Endothelial cell of umbilical vein (primary cell): ENCODE results near the gene SFXN4. TPM values are rescaled to one million over a fixed set of nuclear protein-coding genes. Genes with fewer than 3 reads are reported as not detected.
"Not testable (repeated sequence)": the region's sequence is repeated elsewhere in the genome, so short reads cannot be mapped to it uniquely, and the experiment has no call there.

Experiments used
- BruUV-seq: library from RNA; stranded (reverse); fragments of 400-500 nt; replicated peaks from 2 replicates; lab custom pipeline; 2021; lab: Mats Ljungman, UMichigan
- CTCF ChIA-PET: fragments of 300-600, 350-600 bp; sonication (Branson Sonifier 250); formaldehyde crosslinking; loops from one replicate; lab custom pipeline; 2021; ENCODE audit warnings: antibody characterized with exemption, inconsistent platforms; lab: Charles Lee
- POLR2A ChIA-PET: fragments of 300-600, 350-600 bp; sonication (Branson Sonifier 250); formaldehyde crosslinking; loops from one replicate; lab custom pipeline; 2021; ENCODE audit warnings: antibody characterized with exemption, inconsistent platforms; lab: Charles Lee
- DNase-seq: peaks from one replicate; pipeline ENCODE4 v3.0.0-alpha.2; 2011; ENCODE audit warnings: low read depth, low spot score
- FAIRE-seq: peaks from 2 replicates; lab custom pipeline; 2011; peaks lifted over from hg19 to GRCh38; lab: Jason Lieb, UNC
- H2AFZ ChIP-seq: 2 replicates; pipeline ENCODE4 v1.6.0; 2012; ENCODE audit warnings: low read depth, low read length, control low read depth, inconsistent platforms
- H3K27ac ChIP-seq: 2 replicates; pipeline ENCODE4 v1.5.1; 2011; ENCODE audit warnings: low read depth, mild to moderate bottlenecking, control low read depth, low read length, moderate library complexity; ENCODE audit not compliant: insufficient read depth
- H3K27me3 ChIP-seq, 2 experiments: 2 replicates each; pipeline versions ENCODE4 v1.6.0 to v1.6.1; 2011; ENCODE audit warnings: low read length in 2 of 2, mixed read lengths in 1 of 2; ENCODE audit not compliant: control insufficient read depth in 2 of 2, insufficient read depth in 2 of 2
- H3K36me3 ChIP-seq, 2 experiments: 2 replicates in 1 of 2; 3 replicates in 1 of 2; pipeline ENCODE4 v1.5.1; 2011; ENCODE audit warnings: low read length in 2 of 2, mild to moderate bottlenecking in 1 of 2, moderate library complexity in 1 of 2; ENCODE audit not compliant: control insufficient read depth in 2 of 2, insufficient read depth in 2 of 2; ENCODE audit errors: extremely low read depth in 1 of 2
- H3K4me1 ChIP-seq: 3 replicates; pipeline ENCODE4 v1.5.1; 2011; ENCODE audit warnings: mild to moderate bottlenecking, low read length; ENCODE audit not compliant: control insufficient read depth, insufficient read depth; ENCODE audit errors: extremely low read depth
- H3K4me2 ChIP-seq: 2 replicates; pipeline ENCODE4 v1.6.1; 2011; ENCODE audit warnings: low read length, control low read depth, mixed read lengths; ENCODE audit not compliant: insufficient read depth
- H3K4me3 ChIP-seq, 3 experiments: fragments of 200-600 bp in 1 of 3; sonication (generic), shearing (Covaris generic) in 1 of 3; replicated peaks in 1 of 3; 2 replicates each; pipeline ENCODE4 v1.5.1; 2011 to 2016; ENCODE audit warnings: control low read depth in 3 of 3, low read length in 3 of 3, mild to moderate bottlenecking in 2 of 3, inconsistent platforms in 1 of 3, low read depth in 1 of 3, moderate library complexity in 1 of 3; ENCODE audit not compliant: insufficient read depth in 1 of 3
- H3K79me2 ChIP-seq: 2 replicates; pipeline ENCODE4 v1.6.0; 2012; ENCODE audit warnings: low read length, inconsistent platforms; ENCODE audit not compliant: control insufficient read depth, insufficient read depth
- H3K9ac ChIP-seq: replicated peaks from 2 replicates; pipeline ENCODE3; 2011; ENCODE audit warnings: low read length, control low read depth; ENCODE audit not compliant: insufficient read depth; ENCODE audit errors: extremely low read depth
- H3K9me1 ChIP-seq: replicated peaks from 3 replicates; pipeline ENCODE4 v1.6.0; 2011; ENCODE audit warnings: mild to moderate bottlenecking, low read length; ENCODE audit not compliant: control insufficient read depth, insufficient read depth; ENCODE audit errors: extremely low read depth
- H3K9me3 ChIP-seq: replicated peaks from 2 replicates; pipeline ENCODE4 v1.5.1; 2012; ENCODE audit warnings: low read length, inconsistent platforms; ENCODE audit not compliant: control insufficient read depth, insufficient read depth
- H4K20me1 ChIP-seq: replicated peaks from 2 replicates; pipeline ENCODE3; 2011; ENCODE audit warnings: mild to moderate bottlenecking, low read length; ENCODE audit not compliant: control insufficient read depth, insufficient read depth; ENCODE audit errors: extremely low read depth
- EZH2 ChIP-seq: IDR thresholded peaks from 2 replicates; pipeline ENCODE4 v1.6.1; 2012; ENCODE audit warnings: borderline replicate concordance, low read depth, mild to moderate bottlenecking, moderate library complexity, low read length, inconsistent platforms; ENCODE audit not compliant: severe bottlenecking
- FOS ChIP-seq: IDR thresholded peaks from 2 replicates; pipeline ENCODE4 v1.6.1; 2011; ENCODE audit warnings: mild to moderate bottlenecking, low read length, moderate library complexity, borderline replicate concordance; ENCODE audit not compliant: insufficient read depth
- GATA2 ChIP-seq: IDR thresholded peaks from 2 replicates; pipeline ENCODE4 v1.7.0; 2011; ENCODE audit warnings: low read depth, mild to moderate bottlenecking, moderate library complexity, mixed read lengths, low read length; ENCODE audit not compliant: insufficient read length, insufficient read depth
- JUN ChIP-seq: IDR thresholded peaks from 2 replicates; pipeline ENCODE4 v1.6.1; 2011; ENCODE audit warnings: borderline replicate concordance, low read depth; ENCODE audit not compliant: insufficient read length, insufficient read depth
- MYC ChIP-seq: IDR thresholded peaks from one replicate; pipeline ENCODE4 v1.6.1; 2011; ENCODE audit warnings: mild to moderate bottlenecking, low read depth, low read length
- POLR2A ChIP-seq: IDR thresholded peaks from 2 replicates; pipeline ENCODE4 v1.6.1; 2012; ENCODE audit warnings: low read depth, mild to moderate bottlenecking, control low read depth, low read length
- POLR2AphosphoS5 ChIP-seq: IDR thresholded peaks from 2 replicates; pipeline ENCODE4 v1.6.1; 2012; ENCODE audit warnings: low read depth, mild to moderate bottlenecking, control low read depth, low read length, moderate library complexity; ENCODE audit not compliant: insufficient read depth
- dilution Hi-C: fragments of 300-500 bp; cut with MboI; formaldehyde crosslinking; loops from one replicate; pipeline ENCODE4 v1.15.0; 2019; ENCODE audit warnings: low sequenced_read_pairs; ENCODE audit not compliant: extremely low pct_ligation_motif_present
- intact Hi-C: fragments of 100-400 bp; cut with micrococcal nuclease; formaldehyde crosslinking; loops from one replicate; pipeline ENCODE4 v1.10.0; 2022
- polyA plus RNA-seq, 4 experiments: library from polyadenylated mRNA; depleted of rRNA in 3 of 4; stranded (reverse) in 3 of 4; unstranded in 1 of 4; fragments of >200 nt; gene quantifications; 2 replicates each; pipeline versions ENCODE4 v1.2.1 to v1.2.3, GENCODE V29; 2011 to 2012; ENCODE audit warnings: missing spikeins in 1 of 4
- total RNA-seq: library from RNA; stranded (reverse); gene quantifications from 2 replicates; pipeline ENCODE4 v1.2.3, GENCODE V29; 2021
- TF ChIP-seq, protein P1 (sequence below): IDR thresholded peaks from 2 replicates; pipeline ENCODE4 v1.6.1; 2011; ENCODE audit not compliant: insufficient read depth, insufficient read length
- TF ChIP-seq, protein P2 (sequence below), 2 donors: IDR thresholded peaks; 1 replicate in 1 of 2; 2 replicates in 1 of 2; pipeline ENCODE4 v1.5.1; 2011; ENCODE audit warnings: low read length in 2 of 2, mild to moderate bottlenecking in 2 of 2, moderate library complexity in 2 of 2, control low read depth in 1 of 2, inconsistent platforms in 1 of 2, low read depth in 1 of 2; ENCODE audit not compliant: insufficient read depth in 1 of 2; ENCODE audit errors: extremely low read depth in 1 of 2

The SFXN4 gene
- total and polyA plus RNA-seq, 2 donors (not counting 3 experiments of a cell fraction or from before 2014, with no cell fraction given), result 11.1 to 14.5 TPM

DNA sequence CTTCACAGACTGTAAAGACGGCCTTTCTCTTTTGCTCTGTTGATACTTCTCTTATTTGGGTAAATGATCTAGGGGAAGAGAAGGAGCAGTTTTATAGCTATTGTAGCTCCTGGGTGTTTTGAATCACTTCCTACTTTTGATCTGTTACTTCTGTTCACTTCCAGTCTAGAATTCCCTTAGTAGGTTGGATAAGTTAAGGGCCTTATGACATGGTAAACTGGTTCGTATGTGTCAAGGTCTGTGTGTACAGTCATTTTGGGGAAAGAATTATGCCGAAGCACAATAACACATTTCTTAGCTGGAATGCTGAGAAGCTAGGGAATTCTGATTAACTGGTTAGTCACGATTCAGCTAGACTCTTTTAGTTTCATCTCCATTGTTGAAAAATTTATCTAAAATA is 53.5 kb downstream of the SFXN4 start:
- no peaks in the 10 kb centered on the region for H3K79me2 ChIP-seq
- no peak overlapping the region for H3K27ac ChIP-seq
- CTCF ChIA-PET, result interaction anchor here (0.9 to 1.5 kb wide), 3 partner anchors 11 to 431 kb away, joined by 3 read pairs; partner anchors contain the start of gene RGS10
- H3K9me3 ChIP-seq, result no peaks in the 10 kb centered on the region
- intact Hi-C loops, result no loop called here
- no peaks in the 10 kb centered on the region for H4K20me1 ChIP-seq
- H3K4me2 ChIP-seq, result no peak overlapping the region
- H3K9ac ChIP-seq, result no peak overlapping the region
- FAIRE-seq (no peak), DNase-seq (no peak)
- dilution Hi-C loops, result no loop called here
- BruUV-seq, result no TSS peak
- no peaks in the 10 kb centered on the region for H3K4me1 ChIP-seq
- H3K27me3 ChIP-seq, result no peaks in the 10 kb centered on the region
- H2AFZ ChIP-seq, result no peak overlapping the region
- TF ChIP-seq FOS (no peak), POLR2AphosphoS5 (no peak), MYC (no peak), POLR2A (no peak), EZH2 (no peak), GATA2 (no peak), JUN (no peak)
- TF ChIP-seq, protein P1, sequence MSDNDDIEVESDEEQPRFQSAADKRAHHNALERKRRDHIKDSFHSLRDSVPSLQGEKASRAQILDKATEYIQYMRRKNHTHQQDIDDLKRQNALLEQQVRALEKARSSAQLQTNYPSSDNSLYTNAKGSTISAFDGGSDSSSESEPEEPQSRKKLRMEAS, result no peak
- TF ChIP-seq, protein P2, sequence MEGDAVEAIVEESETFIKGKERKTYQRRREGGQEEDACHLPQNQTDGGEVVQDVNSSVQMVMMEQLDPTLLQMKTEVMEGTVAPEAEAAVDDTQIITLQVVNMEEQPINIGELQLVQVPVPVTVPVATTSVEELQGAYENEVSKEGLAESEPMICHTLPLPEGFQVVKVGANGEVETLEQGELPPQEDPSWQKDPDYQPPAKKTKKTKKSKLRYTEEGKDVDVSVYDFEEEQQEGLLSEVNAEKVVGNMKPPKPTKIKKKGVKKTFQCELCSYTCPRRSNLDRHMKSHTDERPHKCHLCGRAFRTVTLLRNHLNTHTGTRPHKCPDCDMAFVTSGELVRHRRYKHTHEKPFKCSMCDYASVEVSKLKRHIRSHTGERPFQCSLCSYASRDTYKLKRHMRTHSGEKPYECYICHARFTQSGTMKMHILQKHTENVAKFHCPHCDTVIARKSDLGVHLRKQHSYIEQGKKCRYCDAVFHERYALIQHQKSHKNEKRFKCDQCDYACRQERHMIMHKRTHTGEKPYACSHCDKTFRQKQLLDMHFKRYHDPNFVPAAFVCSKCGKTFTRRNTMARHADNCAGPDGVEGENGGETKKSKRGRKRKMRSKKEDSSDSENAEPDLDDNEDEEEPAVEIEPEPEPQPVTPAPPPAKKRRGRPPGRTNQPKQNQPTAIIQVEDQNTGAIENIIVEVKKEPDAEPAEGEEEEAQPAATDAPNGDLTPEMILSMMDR (IDR thresholded peaks at IDR 0.05; ENCODE audit: extremely low read depth in 1 of 2, insufficient read depth in 1 of 2, low read depth in 1 of 2, low read length in 2 of 2), result no peak
- no peaks in the 10 kb centered on the region for H3K9me1 ChIP-seq
- POLR2A ChIA-PET, result no interaction called here
- H3K36me3 ChIP-seq, result peaks cover 2 to 10% of the 10 kb centered on the region in 2 experiments
- no peak overlapping the region for H3K4me3 ChIP-seq

DNA sequence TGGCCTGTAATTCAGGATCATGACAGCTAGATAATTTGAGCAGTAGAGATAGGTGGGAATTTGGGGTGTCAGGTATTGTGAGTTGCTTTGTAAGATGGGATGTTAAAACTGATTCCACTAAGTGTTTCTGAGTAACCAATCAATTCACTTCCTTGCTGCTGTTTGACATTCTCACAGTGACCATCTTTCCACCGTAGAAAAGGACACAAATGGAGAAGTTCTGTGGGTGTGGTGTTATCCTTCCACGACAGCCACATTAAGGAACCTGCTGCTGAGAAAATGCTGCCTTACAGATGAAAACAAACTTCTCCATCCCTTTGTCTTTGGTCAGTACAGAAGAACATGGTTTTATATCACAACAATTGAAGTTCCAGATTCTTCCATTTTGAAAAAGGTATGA is 57.7 kb downstream of the SFXN4 start:
- H2AFZ ChIP-seq, FAIRE-seq, H3K9me1 ChIP-seq, H3K4me3 ChIP-seq, H3K36me3 ChIP-seq, H3K4me1 ChIP-seq, POLR2A ChIA-PET, BruUV-seq, H4K20me1 ChIP-seq, H3K9me3 ChIP-seq, DNase-seq, dilution Hi-C loops, CTCF ChIA-PET, H3K27ac ChIP-seq, H3K9ac ChIP-seq, H3K27me3 ChIP-seq, H3K4me2 ChIP-seq: not testable (repeated sequence)
- intact Hi-C loops, result loop anchor here (10.0 kb wide), 1 partner anchor 547 kb away; the partner anchor contains the start of gene BAG3
- peaks cover 16% of the 10 kb centered on the region for H3K79me2 ChIP-seq

DNA sequence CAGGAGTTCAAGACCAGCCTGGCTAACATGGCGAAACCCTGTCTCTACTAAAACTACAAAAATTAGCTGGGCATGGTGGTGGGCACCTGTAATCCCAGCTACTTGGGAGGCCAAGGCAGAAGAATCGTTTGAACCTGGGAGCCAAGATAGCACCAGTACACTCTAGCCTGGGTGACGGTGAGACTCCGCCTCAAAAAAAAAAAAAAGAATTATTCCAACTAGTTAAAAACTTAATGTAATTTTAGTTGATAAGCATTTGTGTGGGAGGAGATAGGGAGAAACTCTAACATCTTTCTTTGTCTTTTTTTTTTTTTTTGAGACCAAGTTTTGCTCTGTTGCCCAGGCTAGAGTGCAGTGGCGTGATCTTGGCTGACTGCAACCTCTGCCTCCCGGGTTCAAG is 58.4 kb downstream of the SFXN4 start:
- H3K36me3 ChIP-seq, H3K4me1 ChIP-seq, H3K9me3 ChIP-seq, H3K27ac ChIP-seq, DNase-seq, BruUV-seq, H3K4me3 ChIP-seq, dilution Hi-C loops, CTCF ChIA-PET, H3K9me1 ChIP-seq, FAIRE-seq, H3K4me2 ChIP-seq, H3K9ac ChIP-seq, POLR2A ChIA-PET, H2AFZ ChIP-seq, H3K27me3 ChIP-seq, H4K20me1 ChIP-seq: not testable (repeated sequence)
- peaks cover 16% of the 10 kb centered on the region for H3K79me2 ChIP-seq
- intact Hi-C loops, result loop anchor here (10.0 kb wide), 1 partner anchor 548 kb away; the partner anchor contains the start of gene BAG3
